Activated CD4-positive, alpha-beta T cell treated with anti-CD3 and anti-CD28 coated beads for 24 hours (primary cell): ENCODE measurements around the gene AKT1.
"Not testable (repeated sequence)": the region's sequence is repeated elsewhere in the genome, so short reads cannot be mapped to it uniquely, and the experiment has no call there.

Experiments
- DNase-seq, 2 donors: peaks; one replicate each; pipeline ENCODE4 v3.0.0-alpha.2; 2020; ENCODE audit warnings: low read depth in 2 of 2

AKT1 gene

DNA sequence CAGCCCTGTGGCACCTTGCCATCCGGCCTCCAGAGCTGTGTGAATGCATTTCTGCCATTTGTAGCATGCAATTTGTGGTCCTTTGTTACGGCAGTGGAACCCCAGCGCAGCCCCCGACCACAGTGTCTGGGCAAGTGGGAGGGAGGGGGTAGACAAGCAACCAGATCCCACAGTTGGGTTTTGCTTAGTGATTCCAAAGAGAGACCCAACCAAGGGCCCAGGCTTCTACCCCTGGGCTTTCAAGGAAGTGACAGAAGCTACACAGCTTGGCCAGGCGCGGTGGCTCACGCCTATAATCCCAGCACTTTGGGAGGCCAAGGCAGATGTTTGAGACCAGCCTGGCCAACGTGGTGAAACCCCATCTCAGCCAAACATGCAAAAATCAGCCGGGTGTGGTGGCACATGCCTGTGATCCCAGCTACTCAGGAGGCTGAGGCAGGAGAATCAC, 23.2 kb upstream of the AKT1 start:
- no peak for DNase-seq

DNA sequence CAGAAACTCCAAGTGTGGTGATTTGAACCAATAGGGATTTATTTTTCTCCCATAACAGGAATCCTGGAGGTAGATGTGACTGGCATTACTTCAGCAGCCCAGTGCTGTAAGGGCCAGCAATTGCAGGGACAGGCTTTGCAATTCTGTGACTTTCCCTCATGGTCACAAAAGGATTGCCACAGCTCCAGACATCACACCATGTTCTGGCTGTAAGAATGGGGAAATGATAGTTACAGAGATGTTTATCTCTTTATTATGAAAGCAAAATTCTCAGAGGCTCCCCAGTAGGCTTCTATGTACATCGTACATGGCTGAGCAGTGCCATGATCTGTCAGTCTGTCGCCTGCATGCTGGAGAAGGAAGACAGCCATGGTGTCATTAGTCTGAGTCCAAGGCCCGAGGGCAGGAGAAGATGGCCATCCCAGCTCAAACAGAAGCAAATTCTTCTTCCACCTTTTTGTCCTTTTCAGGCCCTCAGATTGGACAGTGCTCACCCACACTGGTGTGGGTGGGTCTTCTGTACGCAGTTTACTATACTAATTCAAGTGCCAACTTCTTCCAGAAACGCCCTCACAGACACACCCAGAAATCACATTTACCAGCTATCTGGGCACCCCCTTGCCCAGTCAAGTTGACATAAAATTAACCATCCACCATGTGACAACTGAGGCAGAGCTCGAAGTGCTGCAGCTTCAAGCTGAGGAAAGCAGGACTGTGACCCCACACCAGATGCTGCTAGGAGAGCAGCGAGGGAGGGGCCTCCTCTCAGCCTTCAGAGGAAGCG, 22.6 kb upstream of the AKT1 start:
- no peak for DNase-seq

- DNase-seq = no peak
Observed at GRCh38 chr14:104816616-104816884, 21.0 kb upstream of the AKT1 start.

GRCh38 chr14:104814701-104815100, 19.2 kb upstream of the AKT1 start:
- DNase-seq = not testable (repeated sequence)

DNA sequence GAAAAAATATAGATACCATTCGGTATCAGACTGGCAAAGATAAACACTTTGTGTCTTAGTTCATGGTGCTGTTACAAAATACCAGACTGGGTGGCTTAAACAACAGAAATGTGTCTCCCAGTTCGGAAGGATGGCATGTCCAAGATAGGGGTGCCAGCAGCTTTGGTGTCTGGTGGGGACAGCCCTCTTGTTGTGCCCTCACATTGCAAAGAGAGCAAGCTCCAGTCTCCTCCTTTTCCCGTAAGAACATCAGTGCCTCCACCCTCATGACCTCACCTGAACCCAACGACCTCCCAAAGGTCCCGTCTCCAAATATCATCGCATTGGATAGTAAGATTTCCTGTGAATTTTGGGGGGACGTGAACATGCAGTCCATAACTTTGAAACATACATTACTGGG, 17.7 kb upstream of the AKT1 start:
- no peak for DNase-seq

DNA sequence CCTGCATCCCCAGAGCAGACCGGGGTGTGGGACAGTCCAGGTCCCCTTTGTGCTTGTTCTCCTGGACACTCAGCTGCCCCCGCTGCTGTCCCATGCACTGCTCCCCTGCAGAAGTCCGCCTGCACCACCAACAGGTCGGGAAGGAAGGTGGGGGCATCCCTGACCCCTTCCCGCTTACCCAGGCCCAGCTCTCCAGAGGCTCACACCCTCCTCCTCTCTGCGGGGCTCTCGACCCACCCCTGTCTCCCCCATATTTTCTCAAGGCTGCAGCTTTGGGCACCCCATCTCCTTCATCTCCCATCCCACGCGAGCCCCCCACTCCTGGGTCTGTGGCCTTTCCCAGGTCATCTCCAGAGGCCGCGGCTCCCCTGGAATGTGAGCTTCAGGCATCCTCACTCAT, 14.8 kb upstream of the AKT1 start:
- no peak for DNase-seq

GRCh38 chr14:104808456-104808855, 12.9 kb upstream of the AKT1 start:
- DNase-seq = no peak

DNA sequence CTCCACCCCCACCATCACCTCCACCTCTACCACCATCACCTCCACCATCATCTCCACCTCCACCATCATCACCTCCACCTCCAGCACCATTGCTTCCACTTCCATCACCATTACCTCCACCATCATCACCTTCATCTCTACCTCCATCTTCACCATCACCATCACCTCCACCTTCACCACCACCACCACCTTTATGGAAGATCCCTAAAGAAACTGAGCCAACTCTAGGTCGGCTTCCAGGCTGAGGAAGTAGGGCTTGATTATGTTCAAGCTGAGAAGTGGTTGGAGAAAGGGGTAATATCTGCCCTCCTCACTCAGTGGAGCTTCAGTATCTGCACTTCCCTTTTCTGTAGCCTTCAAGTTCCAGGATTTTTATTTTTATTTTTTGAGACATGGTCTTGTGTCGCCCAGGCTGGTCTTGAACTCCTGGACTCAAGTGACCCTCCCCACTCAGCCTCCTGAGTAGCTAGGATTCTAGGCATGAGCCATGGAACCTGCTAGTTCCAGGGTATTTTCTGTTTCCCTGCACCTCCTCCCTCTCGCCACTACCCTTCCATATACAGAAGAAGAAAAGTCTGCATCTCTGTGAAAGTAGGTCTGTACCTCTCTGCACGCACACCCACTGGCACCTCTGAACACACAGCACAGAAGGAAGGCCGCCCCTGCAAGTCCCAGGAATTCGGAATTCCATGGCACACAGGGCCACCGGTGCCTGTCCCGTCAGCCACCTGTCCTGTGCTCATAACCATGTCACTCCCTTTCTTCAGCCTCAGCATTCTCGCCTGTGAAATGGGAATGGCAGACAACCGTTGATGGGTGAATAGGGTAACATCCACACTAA, 11.3 kb upstream of the AKT1 start:
- no peak for DNase-seq

- DNase-seq = no peak
Observed at GRCh38 chr14:104805941-104806624, 10.5 kb upstream of the AKT1 start.

GRCh38 chr14:104805326-104805678, 9.8 kb upstream of the AKT1 start:
- DNase-seq = no peak

GRCh38 chr14:104804481-104805325, 9.2 kb upstream of the AKT1 start:
- DNase-seq = no peak

- no peak for DNase-seq
Observed at GRCh38 chr14:104803912-104804410, 8.4 kb upstream of the AKT1 start.

- no peak for DNase-seq
Observed at GRCh38 chr14:104803280-104803911, 7.8 kb upstream of the AKT1 start.

DNA sequence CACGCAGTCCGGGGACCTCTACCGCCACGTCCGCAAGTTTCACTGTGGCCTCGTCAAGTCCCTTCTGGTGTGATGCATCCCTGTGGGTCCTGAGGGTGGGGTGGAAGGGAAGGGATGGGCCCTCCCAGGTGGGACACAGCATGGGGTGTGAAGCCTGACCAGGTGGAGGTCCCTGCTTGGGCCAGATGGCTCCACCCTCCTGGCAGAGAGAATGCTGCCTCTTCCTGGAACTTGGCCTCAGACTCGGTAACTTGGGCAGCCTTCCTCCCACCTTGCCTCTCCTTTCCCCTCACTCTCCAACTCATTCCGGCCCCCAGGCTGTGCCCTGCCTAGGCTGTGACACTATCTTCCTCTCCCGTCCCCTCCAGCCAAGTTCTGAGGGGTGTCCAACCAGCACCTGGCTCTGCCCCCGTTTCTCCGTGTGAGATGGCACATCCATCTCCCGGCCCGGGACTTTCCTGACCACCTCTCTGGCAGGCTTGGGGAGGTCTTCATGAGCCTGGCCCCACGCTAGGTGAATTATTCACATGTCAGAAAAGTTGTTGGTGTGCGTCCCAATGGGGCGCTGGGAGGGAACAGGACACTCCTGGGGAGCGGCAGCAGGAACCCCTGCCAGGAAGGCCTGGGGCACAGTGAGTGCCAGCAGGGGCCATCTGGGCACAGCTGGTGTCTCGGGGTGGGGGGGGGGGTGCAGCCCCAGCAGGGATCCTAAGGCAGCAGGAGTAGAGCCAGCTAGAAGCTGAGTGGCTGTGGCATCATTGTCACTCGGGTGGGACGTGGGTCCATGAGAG, 7.0 kb upstream of the AKT1 start:
- no peak for DNase-seq

GRCh38 chr14:104801520-104802393, 6.2 kb upstream of the AKT1 start:
- no peak for DNase-seq

DNA sequence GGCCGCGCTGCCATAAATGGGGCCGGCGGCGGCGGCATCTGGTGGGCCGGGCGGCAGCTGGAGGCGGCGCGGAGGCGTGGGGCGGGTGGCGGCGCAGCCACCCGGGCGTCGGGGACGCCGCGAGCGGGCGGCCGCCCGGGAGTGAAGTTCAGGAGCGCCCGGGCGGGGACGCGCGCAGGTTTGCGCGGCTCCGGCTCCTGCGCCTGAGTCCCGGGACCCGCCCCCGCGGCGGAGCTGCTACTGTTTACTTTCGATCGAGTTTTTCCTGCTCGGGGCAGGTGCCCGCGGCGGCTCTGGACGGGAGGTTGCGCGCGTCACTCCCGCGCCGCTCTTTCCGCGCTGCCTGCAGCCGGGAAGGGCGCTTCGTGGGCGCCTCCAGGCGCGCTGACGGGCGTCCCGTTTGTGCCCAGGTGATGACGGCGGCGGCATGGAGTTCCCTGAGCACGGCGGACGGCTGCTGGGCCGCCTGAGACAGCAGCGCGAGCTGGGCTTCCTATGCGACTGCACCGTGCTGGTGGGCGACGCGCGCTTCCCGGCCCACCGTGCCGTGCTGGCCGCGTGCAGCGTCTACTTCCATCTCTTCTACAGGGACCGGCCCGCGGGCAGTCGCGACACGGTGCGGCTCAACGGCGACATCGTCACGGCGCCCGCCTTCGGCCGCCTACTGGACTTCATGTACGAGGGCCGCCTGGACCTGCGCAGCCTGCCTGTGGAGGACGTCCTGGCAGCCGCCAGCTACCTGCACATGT, 5.4 kb upstream of the AKT1 start, which contains the start of gene ZBTB42:
Gene ZBTB42, plus strand, starts transcription at position 331 of the 749 bp plus-strand sequence. Its CDS starts 97 bp downstream, at position 428.
- peak; percentile 30 to 56 for DNase-seq

DNA sequence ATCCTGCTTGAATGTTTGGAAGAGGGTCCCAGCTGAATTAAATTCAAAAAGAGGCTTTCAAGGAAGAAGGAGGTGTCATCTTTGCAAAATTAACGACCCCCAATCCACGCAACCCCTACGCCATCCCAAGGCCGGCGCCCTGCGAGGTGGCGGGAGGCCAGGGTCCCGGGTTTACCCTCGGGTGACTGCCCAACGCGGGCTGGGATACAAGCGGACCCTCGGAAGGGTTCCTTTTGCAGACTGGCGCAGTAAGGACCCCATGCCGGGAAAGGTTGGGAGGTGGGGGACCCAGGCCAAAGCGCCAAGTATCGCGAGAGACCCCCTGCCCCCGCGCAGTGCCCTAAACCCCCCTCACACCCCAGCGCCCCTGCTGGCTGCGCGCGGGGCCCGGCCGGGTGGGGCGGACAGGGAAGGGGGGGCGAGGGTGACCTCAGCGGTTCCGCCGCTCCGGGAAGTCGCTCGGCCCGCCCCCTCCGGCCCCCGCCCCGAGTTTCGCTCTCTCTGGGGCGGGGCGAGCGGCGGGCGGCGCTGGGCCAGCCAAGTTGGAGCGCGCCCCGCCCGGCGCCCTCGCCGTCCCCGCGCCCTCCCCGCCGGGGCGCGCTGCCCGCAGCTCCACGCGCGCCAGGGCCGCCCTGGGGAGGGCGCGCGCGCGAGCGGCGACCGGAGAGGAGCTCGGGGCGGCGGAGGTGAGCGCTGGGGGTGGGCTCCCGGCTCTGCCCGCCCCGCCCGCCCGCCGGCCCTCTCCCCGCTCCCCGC, 4.6 kb upstream of the AKT1 start:
- peak; percentile 66 to 69 for DNase-seq
